ENCODE results near the gene CDK5RAP2.

- TF ChIP-seq CTCF (IDR thresholded peaks at IDR 0.05) = no peak
- TF ChIP-seq POLR2A (IDR thresholded peaks at IDR 0.05) = no peak
These were observed 221.1 kb downstream of the CDK5RAP2 start for GRCh38 chr9:120358877-120359276.
